NOMO-1 (cell line): ENCODE data around the gene METRN.

Source experiments
- DNase-seq, 2 experiments: peaks; one replicate each; lab custom pipeline; 2025; ENCODE audit not compliant: unreplicated experiment in 2 of 2; lab: John Stamatoyannopoulos, UW

The METRN gene

GRCh38 chr16:714558-715476 lies at the start of gene METRN:
METRN (plus strand) TSS chr16:715118; CDS start chr16:715290, 172 bp downstream.
- DNase-seq = peak; percentile 78 to 91

- no peak for DNase-seq
These were observed 48.3 kb upstream of the METRN start for GRCh38 chr16:666572-666971.

GRCh38 chr16:667113-667779 lies 47.7 kb upstream of the METRN start:
- no peak for DNase-seq

DNA sequence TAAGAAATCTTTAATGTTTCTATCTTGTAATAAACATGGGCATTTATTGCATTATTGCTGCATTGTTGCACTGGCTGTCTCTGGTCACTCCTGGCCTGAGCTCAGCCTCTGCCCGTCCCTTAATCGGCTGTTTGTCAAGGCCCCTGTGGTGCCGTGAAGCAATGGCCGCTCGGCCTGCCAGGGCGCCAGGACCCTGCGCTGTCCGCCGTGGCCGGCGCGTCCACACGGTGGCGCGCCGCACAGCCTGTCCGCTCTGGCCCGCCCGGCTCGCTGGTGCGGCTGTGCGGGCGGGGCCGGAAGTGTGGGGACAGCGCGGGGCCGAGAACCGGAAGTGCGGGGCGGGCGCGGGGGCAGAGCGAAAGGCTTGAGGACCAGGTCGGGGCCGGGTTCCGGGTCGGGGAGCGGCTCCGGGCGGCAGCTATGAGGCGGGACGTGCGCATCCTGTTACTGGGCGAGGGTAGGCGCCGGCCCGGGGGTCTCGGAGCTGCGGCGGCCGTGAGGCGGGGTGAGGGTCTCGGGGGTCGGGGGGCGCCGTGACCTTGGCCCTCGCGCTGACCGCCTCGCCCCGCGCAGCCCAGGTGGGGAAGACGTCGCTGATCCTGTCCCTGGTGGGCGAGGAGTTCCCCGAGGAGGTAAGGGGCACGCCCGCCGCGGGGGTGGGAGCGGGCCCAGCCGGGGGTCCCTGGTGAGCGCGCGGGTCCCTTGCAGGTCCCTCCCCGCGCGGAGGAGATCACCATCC lies 47.0 kb upstream of the METRN start, which contains the start of gene RHOT2:
Gene RHOT2 (plus strand): TSS at position 353 of the 739 bp plus-strand sequence. CDS start 68 bp downstream, at position 421.
- DNase-seq = peak; percentile 87 to 94

GRCh38 chr16:668519-669171 lies 46.3 kb upstream of the METRN start:
- no peak for DNase-seq

DNA sequence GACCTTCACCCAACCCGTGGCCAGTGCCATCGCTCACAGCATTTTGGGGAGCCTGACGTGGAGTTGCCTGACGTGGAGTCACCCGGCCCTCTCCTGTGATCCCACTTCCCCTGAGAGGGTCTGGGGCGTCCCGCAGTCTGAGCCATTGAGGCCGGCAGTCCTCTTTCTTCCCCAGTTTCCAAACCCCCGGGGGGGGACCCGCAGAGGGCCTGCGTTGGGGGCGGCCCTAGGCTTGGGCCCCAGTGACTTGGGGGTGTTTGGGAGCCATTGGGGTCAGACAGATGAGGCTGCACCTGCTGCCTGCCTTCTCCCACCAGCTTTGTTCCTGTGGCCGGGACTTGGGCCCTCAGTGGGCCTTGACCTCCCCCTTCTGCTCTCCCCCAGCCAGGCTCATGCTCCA lies 45.3 kb upstream of the METRN start:
- DNase-seq = no peak

- no peak for DNase-seq
These were observed 44.2 kb upstream of the METRN start for GRCh38 chr16:670485-671352.

GRCh38 chr16:671353-672131 lies 43.4 kb upstream of the METRN start:
- no peak for DNase-seq

- DNase-seq = no peak
These were observed 42.5 kb upstream of the METRN start for GRCh38 chr16:672371-672770.

DNA sequence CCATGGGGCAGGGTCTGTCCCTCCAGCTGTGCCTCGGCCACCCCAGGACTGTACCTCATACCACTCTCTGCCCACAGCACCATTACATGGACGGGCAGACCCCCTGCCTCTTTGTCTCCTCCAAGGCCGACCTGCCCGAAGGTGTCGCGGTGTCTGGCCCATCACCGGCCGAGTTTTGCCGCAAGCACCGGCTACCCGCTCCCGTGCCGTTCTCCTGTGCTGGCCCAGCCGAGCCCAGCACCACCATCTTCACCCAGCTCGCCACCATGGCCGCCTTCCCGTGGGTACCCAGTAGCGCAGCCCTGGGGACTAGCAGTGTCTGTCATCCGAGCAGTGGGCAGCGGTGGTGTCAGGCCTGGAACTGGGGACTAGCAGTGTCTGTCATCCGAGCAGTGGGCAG lies 42.1 kb upstream of the METRN start:
- DNase-seq = no peak

GRCh38 chr16:673399-673991 lies 41.4 kb upstream of the METRN start:
- DNase-seq = no peak

DNA sequence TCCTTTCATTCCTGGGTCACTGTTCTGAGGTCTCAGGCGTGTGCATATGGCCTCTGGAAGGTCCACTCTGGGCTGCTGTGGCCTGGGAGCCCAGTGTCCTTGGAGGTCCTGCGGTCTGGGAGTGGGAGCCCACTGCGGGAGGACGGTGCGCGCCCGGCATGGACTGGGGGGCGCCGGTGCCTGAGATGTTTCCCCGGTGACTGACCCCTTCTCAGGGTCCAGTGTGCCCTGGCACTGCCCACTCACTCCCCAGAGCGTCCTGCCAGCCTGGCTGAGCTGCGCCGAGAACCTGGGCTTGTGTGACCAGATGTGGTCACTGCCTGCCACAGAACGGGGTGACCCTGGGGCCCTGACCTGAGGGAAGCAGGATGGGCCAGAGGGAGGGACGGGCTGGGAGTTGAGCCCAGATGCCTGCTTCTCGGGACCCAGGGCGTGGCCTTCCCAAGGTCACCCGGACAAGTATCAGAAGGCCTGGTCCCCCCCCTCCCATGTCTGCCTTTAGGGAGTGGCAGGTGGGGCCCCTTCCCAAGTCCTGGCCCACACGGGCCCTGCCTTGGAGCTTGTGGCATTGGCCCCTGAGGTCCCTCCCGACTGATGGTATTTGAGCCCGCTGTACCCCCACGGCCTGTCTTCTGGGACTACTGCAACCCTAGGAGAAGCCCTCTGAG lies 40.6 kb upstream of the METRN start:
- DNase-seq = no peak

DNA sequence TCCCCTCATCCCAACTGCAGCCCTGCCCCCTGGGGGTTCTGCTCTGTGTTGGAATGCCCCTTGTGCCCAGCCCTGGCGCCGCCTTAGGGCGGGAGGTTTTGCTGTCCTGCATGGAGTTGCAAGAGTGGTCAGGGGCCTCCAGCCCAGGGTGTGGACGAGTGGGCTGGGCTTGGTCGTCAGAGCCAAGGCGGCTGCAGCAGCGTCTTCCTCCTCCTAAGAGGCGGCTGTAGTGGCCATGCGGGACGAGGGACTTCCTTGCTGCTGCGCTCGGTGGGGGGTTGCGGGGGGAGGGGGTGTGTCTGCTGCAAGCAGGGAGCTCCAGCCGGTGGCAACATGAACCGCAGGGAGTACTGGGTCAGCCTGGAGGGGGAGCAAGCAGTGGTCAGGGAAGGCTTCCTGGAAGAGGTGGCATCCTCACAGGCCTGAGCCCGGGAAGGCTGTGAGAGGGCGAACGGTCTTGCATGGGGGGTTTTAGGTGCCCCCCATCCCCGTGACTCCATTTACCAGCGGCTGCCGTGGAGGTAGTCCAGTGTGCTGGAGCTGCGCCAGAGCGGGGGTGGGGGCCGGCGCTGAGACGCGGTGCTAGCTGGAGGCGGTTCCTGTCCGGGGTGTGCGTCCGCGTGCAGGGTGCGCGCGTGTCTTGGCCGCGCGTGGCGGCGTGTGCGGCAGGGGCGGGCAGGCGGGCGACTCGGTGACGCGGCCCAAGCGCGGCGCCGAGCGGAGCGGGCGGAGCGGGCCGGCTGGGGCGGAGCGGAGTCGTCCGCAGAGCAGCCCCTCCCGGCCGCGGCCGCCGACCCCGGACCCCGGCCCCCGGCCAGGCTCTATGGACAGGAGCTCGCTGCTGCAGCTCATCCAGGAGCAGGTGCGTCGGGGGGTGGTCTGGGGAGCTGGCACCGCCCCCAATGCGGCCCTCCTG lies 39.7 kb upstream of the METRN start, which contains the start of gene RHBDL1:
Gene RHBDL1 (plus strand): TSS at position 704 of the 916 bp plus-strand sequence. CDS start 120 bp downstream, at position 824.
- peak; percentile 19 to 27 for DNase-seq

DNA sequence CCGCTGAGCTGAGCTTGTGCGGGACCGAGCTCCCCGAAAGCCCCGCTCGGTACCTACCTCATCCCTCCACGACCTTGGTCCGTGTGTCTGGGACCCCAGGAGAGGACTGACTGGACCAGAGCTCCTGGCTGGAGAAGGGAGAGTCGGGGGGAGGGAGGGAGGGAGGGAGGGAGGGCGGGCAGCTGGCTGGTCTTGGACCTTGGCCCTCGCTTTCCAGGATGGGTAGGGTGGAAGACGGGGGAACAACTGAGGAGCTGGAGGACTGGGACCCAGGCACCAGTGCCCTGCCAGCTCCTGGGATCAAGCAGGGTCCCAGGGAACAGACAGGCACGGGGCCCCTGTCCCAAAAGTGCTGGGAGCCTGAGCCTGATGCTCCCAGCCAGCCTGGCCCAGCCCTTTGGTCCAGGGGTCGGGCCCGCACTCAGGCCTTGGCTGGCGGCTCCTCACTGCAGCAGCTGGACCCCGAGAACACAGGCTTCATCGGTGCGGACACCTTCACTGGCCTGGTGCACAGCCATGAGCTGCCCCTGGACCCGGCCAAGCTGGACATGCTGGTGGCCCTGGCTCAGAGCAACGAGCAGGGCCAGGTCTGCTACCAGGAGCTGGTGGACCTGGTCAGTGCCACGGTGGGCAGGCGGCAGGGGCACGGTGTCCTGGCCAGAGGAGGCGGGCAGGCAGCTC lies 38.9 kb upstream of the METRN start:
- DNase-seq = no peak

GRCh38 chr16:676565-676902 lies 38.4 kb upstream of the METRN start:
- DNase-seq = no peak

DNA sequence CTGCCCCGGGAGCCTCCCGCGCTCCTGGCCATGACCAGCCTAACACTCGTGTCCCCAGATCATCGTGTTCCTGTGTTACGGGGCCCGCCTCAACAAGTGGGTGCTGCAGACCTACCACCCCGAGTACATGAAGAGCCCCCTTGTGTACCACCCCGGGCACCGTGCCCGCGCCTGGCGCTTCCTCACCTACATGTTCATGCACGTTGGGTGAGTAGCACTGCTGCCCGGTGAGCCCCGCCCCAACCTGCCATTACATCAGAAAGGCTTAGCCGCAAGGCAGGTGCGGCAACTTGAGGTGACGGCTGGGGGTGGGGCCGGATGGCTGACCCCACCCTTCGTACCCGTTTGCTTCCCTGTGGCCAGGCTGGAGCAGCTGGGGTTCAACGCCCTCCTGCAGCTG lies 38.0 kb upstream of the METRN start:
- DNase-seq = no peak
